HG02943 (cell line): ENCODE data around the gene TNFRSF9.
"Not testable (repeated sequence)": the region's sequence is repeated elsewhere in the genome, so short reads cannot be mapped to it uniquely, and the experiment has no call there.

Experiments used
- ATAC-seq: cut with Tn5 transposase; IDR thresholded peaks from one replicate; pipeline ENCODE4 v1.9.1; 2021; ENCODE audit warnings: mild to moderate bottlenecking, low read depth, moderate library complexity; ENCODE audit not compliant: unreplicated experiment

Gene TNFRSF9

GRCh38 chr1:7961216-7962013, 20.8 kb upstream of the TNFRSF9 start, which contains the start of gene PARK7:
Gene PARK7 (plus strand): TSS chr1:7961711. CDS start chr1:7962786, 1,075 bp downstream.
- peak; percentile 94 for ATAC-seq

GRCh38 chr1:7960867-7961215, 20.2 kb upstream of the TNFRSF9 start:
- no peak for ATAC-seq

GRCh38 chr1:7960165-7960564, 19.5 kb upstream of the TNFRSF9 start:
- no peak for ATAC-seq

- ATAC-seq, result no peak
Observed at GRCh38 chr1:7956218-7957032, 15.8 kb upstream of the TNFRSF9 start.

GRCh38 chr1:7954683-7955082, 14.0 kb upstream of the TNFRSF9 start:
- no peak for ATAC-seq

- ATAC-seq, result peak; percentile 90
Observed at GRCh38 chr1:7953850-7954609, 13.4 kb upstream of the TNFRSF9 start.

- ATAC-seq, result not testable (repeated sequence)
Observed at GRCh38 chr1:7952791-7953190, 12.2 kb upstream of the TNFRSF9 start.

- no peak for ATAC-seq
Observed at GRCh38 chr1:7948960-7949359, 8.3 kb upstream of the TNFRSF9 start.

GRCh38 chr1:7943251-7943650, 2.6 kb upstream of the TNFRSF9 start:
- ATAC-seq, result no peak

GRCh38 chr1:7942214-7942921, 1.7 kb upstream of the TNFRSF9 start:
- ATAC-seq, result no peak

GRCh38 chr1:7941437-7941793, 776 bp upstream of the TNFRSF9 start:
- no peak for ATAC-seq

- ATAC-seq, result no peak
Observed at GRCh38 chr1:7940034-7940433, 605 bp downstream of the TNFRSF9 start.

GRCh38 chr1:7938070-7938469, 2.6 kb downstream of the TNFRSF9 start:
- ATAC-seq, result no peak

GRCh38 chr1:7932524-7933138, 8.0 kb downstream of the TNFRSF9 start:
- ATAC-seq, result no peak

GRCh38 chr1:7931446-7931812, 9.2 kb downstream of the TNFRSF9 start:
- no peak for ATAC-seq

- ATAC-seq, result no peak
Observed at GRCh38 chr1:7930645-7931445, 9.8 kb downstream of the TNFRSF9 start.

GRCh38 chr1:7929637-7930036, 11.0 kb downstream of the TNFRSF9 start:
- no peak for ATAC-seq

- ATAC-seq, result no peak
Observed at GRCh38 chr1:7928247-7928646, 12.4 kb downstream of the TNFRSF9 start.

- not testable (repeated sequence) for ATAC-seq
Observed at GRCh38 chr1:7927061-7927460, 13.6 kb downstream of the TNFRSF9 start.
